ENCODE results near the gene CAMK2B. TPM values are rescaled to one million over a fixed set of nuclear protein-coding genes. Genes with fewer than 3 reads are reported as not detected.

CAMK2B gene
- total RNA-seq, 1 donor from 2014 or later = 8.4 TPM

GRCh38 chr7:44228571-44229350 lies 96.6 kb downstream of the CAMK2B start:
- H3K27ac Mint-ChIP-seq = no peak overlapping the region
- H3K4me1 Mint-ChIP-seq (ENCODE audit: unreplicated experiment) = peaks cover 7% of the 10 kb centered on the region
- TF ChIP-seq CTCF (conservative IDR thresholded peaks at IDR 0.05) = no peak
- no peak overlapping the region for H3K4me3 Mint-ChIP-seq
- no peak for DNase-seq (ENCODE audit: extremely low spot score, unreplicated experiment)
- peaks cover 1% of the 10 kb centered on the region for H3K27me3 Mint-ChIP-seq
- no peaks in the 10 kb centered on the region for H3K36me3 Mint-ChIP-seq
- no peaks in the 10 kb centered on the region for H3K9me3 Mint-ChIP-seq

DNA sequence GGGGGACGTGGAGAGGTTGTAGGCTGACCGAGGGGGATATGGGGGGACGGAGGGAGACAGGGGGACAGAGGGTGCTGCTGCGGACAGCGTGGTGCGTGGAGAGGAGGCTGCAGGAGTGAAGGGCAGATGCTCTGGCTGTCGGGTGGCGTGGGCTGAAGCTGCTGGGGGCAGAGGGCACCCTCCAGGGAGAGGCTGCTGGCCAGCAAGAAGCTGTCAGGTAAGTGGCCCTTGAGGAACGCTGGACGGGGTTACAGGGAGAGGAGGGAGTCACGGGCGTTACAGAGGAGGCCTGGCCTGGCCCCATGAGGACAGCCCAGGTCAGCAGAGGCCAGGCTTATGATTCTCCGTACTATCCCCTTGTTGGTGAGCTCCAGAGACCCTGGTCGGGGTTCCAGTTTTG lies 97.5 kb downstream of the CAMK2B start:
- peaks cover 4% of the 10 kb centered on the region for H3K27me3 Mint-ChIP-seq
- H3K4me3 Mint-ChIP-seq = no peak overlapping the region
- H3K4me1 Mint-ChIP-seq (ENCODE audit: unreplicated experiment) = peaks cover 12% of the 10 kb centered on the region
- TF ChIP-seq CTCF (conservative IDR thresholded peaks at IDR 0.05) = no peak
- no peak for DNase-seq (ENCODE audit: extremely low spot score, unreplicated experiment)
- H3K9me3 Mint-ChIP-seq = no peaks in the 10 kb centered on the region
- no peaks in the 10 kb centered on the region for H3K36me3 Mint-ChIP-seq
- no peak overlapping the region for H3K27ac Mint-ChIP-seq

DNA sequence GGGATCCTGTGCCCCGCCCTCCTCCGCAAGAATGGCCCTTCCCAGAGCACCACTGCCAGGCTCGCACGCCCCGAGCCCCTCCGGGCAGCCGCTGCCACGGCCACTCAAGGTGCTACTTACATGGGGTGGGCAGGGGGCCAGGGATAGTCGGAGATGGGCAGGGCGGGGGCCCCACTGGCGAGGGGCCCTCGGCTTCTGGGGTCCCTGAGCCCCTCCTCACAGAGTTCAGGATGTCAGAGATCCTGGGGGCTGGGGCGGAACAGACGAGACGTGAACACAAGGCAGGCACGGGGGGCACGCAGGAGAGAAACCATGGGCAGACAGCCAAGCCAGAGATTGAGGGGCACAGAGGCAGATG lies 99.0 kb downstream of the CAMK2B start:
- TF ChIP-seq CTCF (conservative IDR thresholded peaks at IDR 0.05) = no peak
- no peak overlapping the region for H3K27ac Mint-ChIP-seq
- no peaks in the 10 kb centered on the region for H3K9me3 Mint-ChIP-seq
- DNase-seq (ENCODE audit: extremely low spot score, unreplicated experiment) = no peak
- peaks cover 4% of the 10 kb centered on the region for H3K27me3 Mint-ChIP-seq
- no peak overlapping the region for H3K4me3 Mint-ChIP-seq
- H3K36me3 Mint-ChIP-seq = no peaks in the 10 kb centered on the region
- H3K4me1 Mint-ChIP-seq (ENCODE audit: unreplicated experiment) = peaks cover 12% of the 10 kb centered on the region

GRCh38 chr7:44225566-44226395 lies 99.6 kb downstream of the CAMK2B start:
- no peak for DNase-seq (ENCODE audit: extremely low spot score, unreplicated experiment)
- no peaks in the 10 kb centered on the region for H3K9me3 Mint-ChIP-seq
- TF ChIP-seq CTCF (conservative IDR thresholded peaks at IDR 0.05) = no peak
- peaks cover 4% of the 10 kb centered on the region for H3K27me3 Mint-ChIP-seq
- no peaks in the 10 kb centered on the region for H3K36me3 Mint-ChIP-seq
- H3K4me1 Mint-ChIP-seq (ENCODE audit: unreplicated experiment) = peaks cover 12% of the 10 kb centered on the region
- no peak overlapping the region for H3K27ac Mint-ChIP-seq
- H3K4me3 Mint-ChIP-seq = no peak overlapping the region

DNA sequence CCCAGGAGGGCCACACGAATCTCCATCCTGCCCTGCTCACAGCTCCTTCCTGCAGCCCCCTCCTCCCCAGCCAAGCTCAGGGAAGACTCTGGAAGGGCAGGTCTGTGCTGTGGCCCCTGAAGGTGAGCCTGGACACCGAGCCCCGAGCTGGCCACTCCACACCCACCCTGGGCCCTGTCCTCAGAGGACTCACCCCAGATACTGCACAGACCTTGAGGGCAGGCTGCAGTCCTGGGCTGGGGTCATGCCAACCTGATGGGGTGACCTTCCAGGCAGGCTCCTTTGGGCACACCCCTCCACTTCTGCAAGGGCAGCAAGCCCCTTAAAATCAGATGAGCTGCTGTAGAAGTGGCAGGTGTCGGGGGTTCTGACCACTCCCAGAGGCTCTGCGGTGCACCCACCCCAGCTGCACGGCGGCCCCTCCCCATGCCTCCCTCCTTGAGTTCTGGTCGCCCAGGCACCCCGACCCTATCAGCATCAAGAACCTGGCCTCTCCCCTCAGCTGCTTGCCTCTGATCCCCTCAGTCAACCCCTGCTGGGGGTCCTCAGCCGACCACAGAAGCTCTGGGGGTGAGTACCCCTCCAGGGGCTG lies 100.3 kb downstream of the CAMK2B start:
- no peak for DNase-seq (ENCODE audit: extremely low spot score, unreplicated experiment)
- H3K4me3 Mint-ChIP-seq = no peak overlapping the region
- peaks cover 12% of the 10 kb centered on the region for H3K4me1 Mint-ChIP-seq (ENCODE audit: unreplicated experiment)
- H3K9me3 Mint-ChIP-seq = no peaks in the 10 kb centered on the region
- H3K36me3 Mint-ChIP-seq = no peaks in the 10 kb centered on the region
- no peak overlapping the region for H3K27ac Mint-ChIP-seq
- TF ChIP-seq CTCF (conservative IDR thresholded peaks at IDR 0.05) = no peak
- peaks cover 4% of the 10 kb centered on the region for H3K27me3 Mint-ChIP-seq

Data from type B pancreatic cell (in vitro differentiated cells).